Sciatic nerve (tissue), 2 donors: Measurements from ENCODE around the gene KLHL40. TPM values are rescaled to one million over a fixed set of nuclear protein-coding genes. Genes with fewer than 3 reads are reported as not detected.
"Not testable (repeated sequence)": the region's sequence is repeated elsewhere in the genome, so short reads cannot be mapped to it uniquely, and the experiment has no call there.

Source experiments
- ATAC-seq: fragments of 200-7000 bp; cut with Tn5 transposase; one replicate; pipeline ENCODE4 v1.9.1; 2020; ENCODE audit warnings: mild to moderate bottlenecking, moderate library complexity
- DNase-seq: peaks from one replicate; pipeline ENCODE4 v3.0.0-alpha.2; 2020; ENCODE audit warnings: low spot score
- intact Hi-C: fragments of 100-400 bp; cut with DNase I; formaldehyde crosslinking; loops from one replicate; pipeline ENCODE4 v1.14.2; 2022
- total RNA-seq: library from RNA; stranded (reverse); fragmentation: NEBNext Ultra II Directional; extraction: Animal tissue kit (Norgen Biotek cat#: 25700); gene quantifications from one replicate; pipeline ENCODE4 v1.2.1, GENCODE V29; 2021
- donor health status: DM: no; HTN: no; CAD: no.
- donor health status: DM: no; HTN: no; CAD: no.

The KLHL40 gene
- total RNA-seq, 1 donor from 2014 or later: 0.13 TPM

DNA sequence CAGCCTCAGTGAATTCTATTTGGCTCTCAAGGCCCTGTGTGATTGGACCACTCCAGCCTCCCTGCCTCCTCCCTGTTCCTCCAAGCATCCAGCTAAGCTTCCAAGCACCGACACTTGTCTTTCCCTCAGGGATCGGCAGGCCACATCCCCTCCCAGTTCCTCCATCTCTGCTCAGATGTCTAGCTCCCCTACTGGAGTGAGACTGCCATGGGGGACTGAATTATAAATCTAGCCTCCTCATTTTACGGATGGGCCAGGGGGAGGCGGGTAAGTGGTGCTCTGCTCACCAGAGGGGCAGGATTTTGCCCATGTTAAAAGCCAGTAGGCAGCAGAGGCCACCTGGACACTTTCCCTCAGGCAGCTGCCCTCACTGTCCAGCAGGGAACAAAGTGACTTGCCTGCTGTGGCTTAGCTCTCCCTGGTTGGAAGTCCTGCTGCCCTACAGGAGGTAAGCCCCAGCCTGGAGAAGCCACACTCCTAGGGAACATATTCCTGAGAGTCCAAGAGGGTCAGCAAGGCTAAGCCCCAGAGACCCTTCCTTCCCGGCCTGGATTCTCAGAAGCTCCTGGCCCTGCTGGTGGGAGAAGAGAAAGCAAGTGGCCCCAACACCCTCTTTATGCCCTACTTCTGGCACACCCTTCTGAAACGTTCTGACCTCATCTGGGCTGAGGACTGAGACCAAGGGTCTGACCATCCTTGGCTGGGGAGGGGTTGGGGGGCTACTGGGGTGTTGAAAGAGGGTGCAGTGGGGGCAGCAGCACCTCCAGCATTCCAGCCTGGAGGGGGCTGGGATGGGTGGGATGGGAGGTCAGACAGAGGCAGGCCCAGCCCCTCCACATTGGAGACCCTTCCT lies 26.4 kb downstream of the KLHL40 start:
- DNase-seq (peak; percentile 35), ATAC-seq (no peak)
- intact Hi-C loops: no loop called here

DNA sequence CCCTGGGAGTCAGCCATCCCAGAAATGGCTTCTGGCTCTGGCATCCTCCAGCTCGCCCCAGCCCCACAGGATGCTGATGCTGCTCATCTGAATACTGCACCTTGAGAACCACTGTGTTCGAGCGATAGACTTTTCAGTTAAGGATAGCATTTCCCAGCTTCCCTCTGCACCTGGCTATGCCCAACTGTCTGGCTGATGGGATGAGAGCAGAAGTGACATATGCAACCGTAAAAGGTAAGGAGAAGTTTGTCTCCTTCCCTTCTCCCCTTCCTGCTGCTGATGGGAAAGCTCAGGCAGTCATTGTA lies 27.0 kb downstream of the KLHL40 start:
- DNase-seq (no peak), ATAC-seq (no peak)
- intact Hi-C loops: no loop called here

DNA sequence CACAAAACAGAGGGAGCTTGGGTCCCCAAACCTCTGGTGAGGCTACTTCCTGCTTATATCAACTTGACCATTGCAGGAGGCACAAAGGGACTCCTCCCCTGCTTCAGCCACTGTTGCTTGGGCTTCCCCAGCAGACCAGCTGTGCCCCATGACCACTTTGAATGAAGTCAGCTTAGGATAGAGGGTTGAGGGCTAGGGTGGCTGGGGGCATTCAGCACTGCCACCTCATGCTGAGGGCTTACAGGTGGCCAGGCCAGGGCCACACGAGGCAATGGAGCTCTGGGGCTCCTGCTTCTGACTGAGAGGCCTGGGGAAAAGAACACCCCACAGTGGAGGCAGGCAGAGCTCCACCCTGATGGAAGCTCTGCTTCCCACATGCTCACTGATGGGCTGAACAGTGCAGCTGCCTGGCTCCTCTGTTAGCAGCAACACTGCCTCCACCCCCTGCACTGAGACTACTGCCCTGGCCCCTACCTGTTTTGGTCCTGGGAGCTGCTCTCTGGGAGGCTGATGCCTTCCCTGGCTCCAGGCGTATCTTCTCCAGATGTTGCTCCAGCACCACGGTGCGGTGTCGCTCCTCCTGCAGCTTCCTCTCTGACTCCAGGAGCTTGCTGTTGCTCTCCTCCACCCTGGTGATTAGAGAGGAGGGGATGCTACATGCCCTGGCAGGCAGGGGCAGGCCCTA lies 27.5 kb downstream of the KLHL40 start:
- intact Hi-C loops: no loop called here
- peak; percentile 30 for DNase-seq

DNA sequence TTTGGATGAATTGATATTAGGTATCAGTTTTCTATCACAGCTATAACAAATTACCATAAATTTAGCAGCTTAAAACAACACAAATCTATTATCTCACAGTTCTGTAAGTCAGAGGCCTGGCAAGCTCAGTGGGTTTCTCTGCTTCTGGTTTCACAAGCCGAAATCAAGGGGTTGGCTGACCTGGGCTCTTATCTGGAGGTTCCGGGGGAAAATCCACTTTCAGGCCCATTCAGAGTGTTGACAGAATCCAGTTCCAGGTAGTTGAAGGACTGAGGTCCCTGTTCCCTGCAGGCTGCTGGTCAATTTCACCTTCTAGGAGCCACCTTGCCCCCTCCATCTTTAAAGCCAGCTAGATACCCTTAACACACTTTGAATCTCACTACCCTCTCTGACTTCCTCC lies 28.4 kb downstream of the KLHL40 start:
- DNase-seq (no peak), ATAC-seq (no peak)
- intact Hi-C loops: no loop called here

More for the DNA sequence above, 27.5 kb downstream of the KLHL40 start:
- no peak for ATAC-seq

DNA sequence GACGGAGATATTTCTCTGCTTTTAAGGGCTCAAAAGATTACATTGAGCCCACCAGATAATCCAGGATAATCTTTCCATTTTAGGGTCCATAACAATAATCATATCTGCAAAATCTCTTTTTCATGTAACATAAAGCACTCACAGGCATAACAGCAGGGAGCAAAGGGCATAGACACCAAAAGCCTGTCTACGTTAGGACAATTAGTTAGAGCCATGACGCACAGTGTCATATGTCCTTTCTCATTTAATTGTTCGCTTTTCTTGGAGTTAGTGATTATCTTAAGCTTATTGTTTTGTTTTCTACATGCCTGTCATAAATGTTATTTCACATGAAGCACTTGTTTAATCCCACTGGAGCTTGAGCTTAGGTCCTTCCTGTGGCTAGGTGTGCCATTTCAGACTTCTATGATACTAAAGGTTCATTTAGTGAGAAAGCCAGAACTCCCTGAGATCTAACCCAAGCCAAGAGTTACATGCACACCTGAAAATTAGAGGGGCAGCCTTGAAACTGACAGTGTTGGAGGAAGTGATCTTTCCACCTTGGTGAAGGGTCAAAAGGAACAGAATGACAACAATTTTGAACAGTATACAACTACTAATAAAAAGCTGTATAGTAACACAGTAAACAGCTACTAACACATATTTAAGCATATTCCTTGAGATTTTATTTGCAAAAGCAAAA lies 29.0 kb downstream of the KLHL40 start:
- intact Hi-C loops: no loop called here
- no peak for ATAC-seq
- DNase-seq: no peak

DNA sequence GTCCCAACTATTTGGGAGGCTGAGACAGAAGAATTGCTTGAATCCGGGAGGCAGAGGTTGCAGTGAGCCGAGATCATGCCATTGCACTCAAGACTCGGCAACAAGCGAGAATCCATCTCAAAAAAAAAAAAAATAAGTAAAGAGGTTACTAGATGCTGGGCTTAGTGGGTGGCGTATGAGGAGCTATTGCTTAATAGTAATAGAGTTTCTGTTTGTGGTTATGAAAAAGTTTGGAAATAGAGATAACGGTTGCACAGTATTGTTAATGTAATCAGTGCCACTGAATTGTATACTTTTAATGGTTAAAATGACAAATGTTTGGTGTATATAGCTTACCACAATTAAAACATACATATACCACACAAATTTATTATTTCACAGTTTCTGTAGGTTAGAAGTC lies 32.0 kb downstream of the KLHL40 start:
- no peak for DNase-seq
- ATAC-seq: no peak
- intact Hi-C loops: no loop called here

DNA sequence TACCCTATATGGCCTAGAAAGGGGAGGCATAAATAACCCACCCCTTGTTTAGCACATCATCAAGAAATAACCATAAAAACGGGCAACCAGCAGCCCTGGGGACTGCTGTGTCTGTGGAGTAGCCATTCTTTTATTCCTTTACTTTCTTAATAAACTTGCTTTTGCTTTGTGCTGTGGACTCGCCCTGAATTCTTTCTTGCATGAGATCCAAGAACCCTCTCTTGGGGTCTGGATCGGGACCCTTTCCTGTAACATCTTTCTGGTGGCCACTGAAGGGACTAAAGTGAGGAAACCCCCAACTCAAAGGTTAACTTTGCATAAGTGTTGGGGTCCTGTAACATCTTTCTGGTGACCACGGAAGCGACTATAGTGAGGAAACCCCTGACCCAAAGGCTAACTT lies 33.0 kb downstream of the KLHL40 start:
- ATAC-seq (no peak), DNase-seq (no peak)
- intact Hi-C loops: no loop called here

DNA sequence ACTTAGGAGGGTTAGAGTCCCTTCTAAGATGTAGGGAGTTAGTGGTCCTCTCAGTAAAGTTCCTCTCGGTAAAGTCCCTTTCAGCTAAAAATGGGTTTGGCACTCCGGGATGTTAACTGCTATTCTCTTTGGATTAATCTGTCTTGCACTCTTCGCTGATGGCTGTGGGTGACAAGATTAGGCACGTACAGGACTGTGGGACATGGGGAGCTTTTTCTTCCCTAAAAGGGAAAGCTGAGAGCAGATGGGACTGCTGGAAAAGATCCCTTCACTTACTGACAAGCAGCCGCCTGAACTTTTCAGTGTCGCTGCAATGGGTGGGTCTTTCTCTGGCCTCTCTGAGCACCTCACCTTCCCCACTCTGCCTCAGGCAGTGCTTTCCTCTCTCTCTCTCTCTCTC lies 33.7 kb downstream of the KLHL40 start:
- intact Hi-C loops: no loop called here
- DNase-seq (no peak), ATAC-seq (no peak)

DNA sequence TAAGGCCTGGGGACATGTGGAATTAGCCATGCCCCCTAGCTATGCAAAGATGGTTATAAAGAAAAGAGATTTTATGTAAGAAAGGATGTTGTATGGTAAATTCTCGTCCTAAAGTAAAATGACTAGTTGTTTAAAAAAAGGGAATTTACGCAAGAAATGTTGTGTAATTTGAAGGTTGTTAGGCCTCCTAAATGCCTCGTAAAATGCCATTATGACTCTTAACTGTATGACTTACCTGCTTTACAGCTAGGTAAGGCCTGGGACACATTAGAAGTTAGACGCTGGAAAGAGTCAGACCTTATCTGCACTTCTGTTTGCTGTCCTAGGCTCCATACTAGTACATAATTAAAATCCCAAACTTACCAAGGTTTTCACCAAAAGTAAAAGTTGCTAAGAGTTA lies 34.8 kb downstream of the KLHL40 start:
- DNase-seq: no peak
- ATAC-seq: no peak
- intact Hi-C loops: no loop called here

DNA sequence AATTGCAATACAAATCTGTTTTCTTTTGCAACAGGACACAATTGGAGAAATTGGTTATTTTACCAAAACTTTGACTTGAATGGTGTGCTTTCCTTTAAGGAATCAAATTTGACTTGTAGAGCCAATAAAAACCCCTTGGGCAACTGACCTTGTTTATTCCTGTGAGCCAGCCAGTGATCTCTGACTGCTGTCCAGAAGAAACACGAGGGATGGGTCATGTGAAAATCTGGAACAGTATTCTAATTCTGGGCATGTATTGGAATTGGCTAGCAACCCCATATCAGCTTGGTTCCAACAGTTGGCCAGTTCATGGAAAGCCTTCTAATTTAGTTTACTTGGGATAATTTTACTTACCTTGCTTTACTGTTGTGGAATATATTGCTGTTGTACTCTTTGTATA lies 36.4 kb downstream of the KLHL40 start:
- ATAC-seq (peak; percentile 59), DNase-seq (no peak)
- intact Hi-C loops: no loop called here

DNA sequence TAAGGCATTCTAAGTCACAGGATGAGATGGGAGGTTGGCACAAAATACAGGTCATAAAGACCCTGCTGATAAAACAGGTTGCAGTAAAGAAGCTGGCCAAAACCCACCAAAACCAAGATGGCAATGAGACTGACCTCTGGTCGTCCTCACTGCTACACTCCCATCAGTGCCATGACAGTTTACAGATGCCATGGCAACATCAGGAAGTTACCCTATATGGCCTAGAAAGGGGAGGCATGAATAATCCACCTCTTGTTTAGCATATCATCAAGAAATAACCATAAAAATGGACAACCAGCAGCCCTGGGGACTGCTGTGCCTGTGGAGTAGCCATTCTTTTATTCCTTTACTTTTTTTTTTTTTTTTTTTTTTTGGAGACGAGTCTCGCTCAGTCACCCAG lies 37.1 kb downstream of the KLHL40 start:
- DNase-seq, ATAC-seq, intact Hi-C loops: not testable (repeated sequence)

DNA sequence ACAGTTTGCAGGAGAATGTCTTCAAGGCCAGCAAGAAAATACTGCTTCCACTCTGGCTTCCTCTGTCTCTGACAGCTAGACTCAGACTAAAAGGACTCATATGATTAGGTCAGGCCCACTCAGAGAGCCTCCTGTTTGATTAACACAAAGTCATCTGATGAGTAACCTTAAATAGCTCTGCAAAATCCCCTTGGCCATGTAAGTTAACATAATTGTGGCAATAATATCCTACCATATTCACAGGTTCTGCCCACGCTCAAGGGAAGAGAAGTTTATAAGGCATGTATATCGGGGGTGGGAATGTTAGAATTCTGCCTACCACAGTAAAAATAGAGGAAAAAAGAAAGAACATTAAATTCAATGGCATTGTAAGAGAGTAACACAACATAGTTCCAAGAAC lies 37.9 kb downstream of the KLHL40 start:
- no peak for DNase-seq
- ATAC-seq: no peak
- intact Hi-C loops: no loop called here

DNA sequence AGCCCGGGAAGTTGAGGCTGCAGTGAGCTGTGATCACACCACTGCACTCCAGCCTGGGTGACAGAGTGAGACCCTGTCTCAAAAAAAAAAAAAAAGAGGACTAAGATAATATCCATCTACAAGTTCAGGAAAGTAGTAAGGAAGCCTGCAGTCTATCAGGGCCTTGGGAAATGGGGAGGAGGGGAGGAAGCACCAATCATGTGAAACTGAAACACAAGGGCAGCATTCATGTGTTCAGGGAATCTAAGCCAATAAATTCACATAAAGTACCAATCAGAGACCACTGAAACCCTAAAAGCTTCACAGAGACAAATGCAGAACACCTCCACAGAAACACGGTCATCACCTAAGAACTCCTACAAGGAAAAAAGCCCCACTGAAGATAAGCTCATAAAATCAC lies 40.1 kb downstream of the KLHL40 start:
- intact Hi-C loops: no loop called here
- no peak for DNase-seq
- no peak for ATAC-seq

DNA sequence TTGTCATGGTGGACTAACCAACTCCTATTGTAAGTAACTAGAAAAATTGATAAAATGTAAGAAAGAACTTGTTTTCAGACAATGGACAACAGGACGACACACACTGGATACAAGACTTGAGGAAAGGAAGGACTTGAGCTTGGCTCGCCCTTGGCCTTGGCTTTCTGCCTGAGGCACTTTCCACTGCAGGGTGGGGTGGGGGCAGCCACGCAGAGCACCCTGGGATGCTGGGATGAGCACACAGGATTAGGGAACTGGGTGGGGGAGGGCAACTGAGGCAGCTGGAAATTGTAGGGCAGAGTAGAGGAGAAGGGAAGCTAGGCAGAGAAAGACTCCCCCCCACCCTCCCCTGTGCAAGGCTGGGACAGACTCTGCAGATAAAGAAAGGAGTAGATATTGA lies 42.7 kb downstream of the KLHL40 start:
- intact Hi-C loops: no loop called here
- ATAC-seq: peak; percentile 41
- no peak for DNase-seq

DNA sequence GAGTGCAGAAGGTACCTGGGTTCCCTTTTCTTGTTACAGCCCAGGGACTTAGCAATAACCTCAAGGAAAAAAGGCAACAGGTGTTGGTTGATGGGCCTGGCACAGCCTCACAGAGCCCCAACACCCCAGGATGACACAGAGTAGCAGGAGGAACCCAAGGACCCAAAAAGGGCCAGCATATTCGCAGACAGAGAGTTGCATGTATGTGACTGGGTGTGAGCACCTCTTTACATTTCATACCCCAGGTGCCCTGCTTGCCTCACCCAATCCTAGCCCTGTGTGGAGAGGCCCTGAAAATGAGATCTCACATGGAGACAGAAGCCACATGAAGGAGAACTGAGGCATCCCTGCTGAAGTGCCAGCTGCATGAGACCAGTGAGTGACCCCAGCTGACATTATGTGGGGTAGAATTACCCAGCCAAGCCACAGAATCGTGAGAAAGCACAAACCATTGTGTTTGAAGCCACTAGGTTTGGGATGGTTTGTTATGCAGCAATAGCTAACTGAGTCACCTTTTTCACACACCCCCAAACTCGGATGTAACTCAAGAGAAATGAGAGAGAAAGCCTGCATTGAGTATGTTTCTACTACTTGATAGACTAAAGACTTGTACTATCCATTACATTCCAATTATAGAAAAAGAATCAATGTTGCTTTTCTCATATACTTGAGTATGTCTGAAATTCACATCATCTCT lies 43.5 kb downstream of the KLHL40 start:
- ATAC-seq (no peak), DNase-seq (no peak)
- intact Hi-C loops: no loop called here

DNA sequence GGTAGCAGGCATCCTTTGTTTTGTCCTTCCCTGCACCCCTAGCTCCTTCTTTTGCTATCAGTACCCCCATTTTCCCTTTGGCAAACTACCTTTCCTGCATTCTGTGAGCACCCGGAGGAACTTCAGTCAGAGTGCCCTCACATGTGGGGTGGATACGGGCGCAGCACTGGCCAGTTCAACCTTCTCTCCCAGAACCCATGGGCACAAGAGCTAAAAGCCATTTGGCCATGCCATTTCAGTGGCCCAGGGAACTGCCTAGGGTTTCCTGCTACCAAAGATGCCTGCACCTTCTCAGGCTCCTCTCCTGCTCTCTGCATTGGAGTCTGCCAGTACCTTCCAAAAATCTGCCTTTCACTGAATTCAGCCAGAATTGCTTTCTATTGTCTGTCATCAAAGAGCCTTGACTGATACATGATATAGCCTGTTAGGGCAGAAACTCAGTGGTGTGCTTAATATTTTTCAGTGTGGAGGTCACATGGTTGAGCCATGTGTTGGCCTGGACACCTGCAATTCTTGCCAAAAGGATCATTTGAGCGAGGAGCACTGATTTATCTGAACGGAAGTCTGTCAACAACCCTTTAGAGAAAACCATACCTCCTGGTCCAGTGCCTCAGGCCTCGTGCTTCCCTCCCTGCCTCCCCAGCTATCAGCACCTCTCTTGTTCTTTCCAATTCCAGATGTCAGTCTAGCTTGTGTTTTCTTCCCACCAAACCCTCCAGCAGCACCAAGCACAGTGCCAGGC lies 44.2 kb downstream of the KLHL40 start:
- ATAC-seq (peak; percentile 61), DNase-seq (no peak)
- intact Hi-C loops: no loop called here

DNA sequence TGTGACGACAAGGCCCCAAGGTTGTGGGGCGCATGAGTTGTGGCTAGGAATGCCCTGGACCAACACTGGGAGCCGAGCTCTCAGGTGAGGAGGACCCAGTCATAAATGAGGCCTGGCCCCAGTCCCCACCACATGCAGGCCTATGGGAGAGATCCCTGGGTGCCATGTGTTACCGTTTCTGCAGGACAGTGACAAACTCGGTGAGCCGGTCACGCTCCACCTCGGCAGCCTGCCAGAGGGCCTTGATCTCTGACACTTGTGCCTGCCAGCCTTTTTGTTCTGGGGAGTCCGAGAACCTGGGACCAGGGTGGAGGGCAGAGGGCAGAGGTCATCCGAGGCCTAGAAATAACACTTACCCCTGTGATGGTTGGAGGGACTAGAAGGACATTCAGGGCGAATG lies 45.0 kb downstream of the KLHL40 start:
- DNase-seq (no peak), ATAC-seq (no peak)
- intact Hi-C loops: no loop called here

DNA sequence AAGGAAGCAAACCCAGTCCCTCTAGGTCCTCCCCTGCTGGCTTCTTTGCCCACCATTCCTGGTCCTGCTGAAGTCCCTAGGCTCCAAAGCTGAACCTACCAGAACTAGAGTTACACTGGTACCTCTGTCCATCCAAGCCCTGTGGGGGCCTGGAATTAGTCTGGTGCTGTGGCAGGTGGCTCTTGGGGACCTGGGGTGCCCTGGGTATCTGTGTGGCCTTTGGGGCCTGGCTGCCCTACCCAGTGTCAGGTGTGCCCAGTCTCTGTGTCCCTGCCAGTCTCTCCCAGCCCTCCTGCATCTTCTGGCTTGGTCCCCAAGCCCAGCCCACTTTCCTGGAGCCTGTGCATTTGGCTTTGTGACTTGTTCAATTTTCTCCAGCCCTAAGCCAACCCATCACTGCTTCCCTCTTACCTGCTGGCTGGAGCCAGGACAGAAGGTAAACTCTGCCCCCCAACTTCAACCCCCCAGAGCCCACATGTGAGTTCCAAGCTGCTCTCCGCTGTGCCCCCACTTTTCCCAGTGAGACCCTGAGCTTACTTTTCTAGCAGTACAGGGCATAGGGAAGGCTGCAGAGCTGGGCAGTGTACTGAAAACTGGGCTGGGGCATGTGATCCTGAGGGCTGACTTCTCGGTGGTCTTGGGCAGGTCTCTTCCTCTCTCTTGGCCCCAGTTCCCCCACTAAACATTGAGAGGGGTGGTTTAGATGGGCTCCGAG lies 45.5 kb downstream of the KLHL40 start:
- no peak for ATAC-seq
- DNase-seq: no peak
- intact Hi-C loops: no loop called here
